ENCODE measurements around the gene RAE1.

DNA sequence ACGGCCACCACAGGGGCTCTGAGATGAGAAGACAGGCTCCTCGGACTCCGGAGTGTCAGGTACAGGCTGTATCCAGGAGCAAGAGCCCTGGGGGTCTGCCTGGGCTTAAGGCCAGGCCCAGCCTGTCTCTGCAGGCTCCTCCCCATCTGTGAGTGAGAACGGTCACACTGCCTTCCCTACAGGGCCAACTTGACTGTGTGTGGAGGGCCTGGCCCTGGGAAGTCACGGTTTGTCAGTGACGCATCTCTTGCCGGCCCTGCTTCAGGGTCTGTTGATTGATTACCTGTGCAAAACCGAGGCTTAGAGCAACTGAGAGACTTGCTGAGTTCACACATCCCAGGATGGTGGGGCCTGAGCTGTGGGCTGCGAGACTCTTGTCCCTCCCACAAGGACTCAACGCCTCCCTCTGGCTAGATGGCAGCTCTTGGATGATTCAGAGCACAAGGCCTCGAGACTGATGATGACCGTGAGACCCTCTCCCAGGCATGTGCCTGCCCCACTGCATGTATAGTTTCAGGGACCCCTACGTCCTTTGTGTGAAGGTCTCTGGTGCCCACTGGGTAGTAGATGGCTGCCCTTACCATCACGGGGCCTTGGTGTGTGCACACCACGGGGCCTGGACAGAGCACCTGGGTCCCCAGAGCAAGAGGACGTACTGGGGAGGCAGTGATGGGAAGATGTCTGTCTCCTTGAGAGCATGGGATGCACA, 46.1 kb downstream of the RAE1 start:
- TF ChIP-seq TAF1 (IDR thresholded peaks at IDR 0.05; ENCODE audit: low read depth) (no peak), MAX (IDR thresholded peaks at IDR 0.05) (no peak), EGR1 (IDR thresholded peaks at IDR 0.05) (no peak), ZBTB7A (IDR thresholded peaks at IDR 0.05; ENCODE audit: low read depth) (no peak), CREB1 (IDR thresholded peaks at IDR 0.05; ENCODE audit: low read depth) (no peak)
- TF ChIP-seq, protein P1, sequence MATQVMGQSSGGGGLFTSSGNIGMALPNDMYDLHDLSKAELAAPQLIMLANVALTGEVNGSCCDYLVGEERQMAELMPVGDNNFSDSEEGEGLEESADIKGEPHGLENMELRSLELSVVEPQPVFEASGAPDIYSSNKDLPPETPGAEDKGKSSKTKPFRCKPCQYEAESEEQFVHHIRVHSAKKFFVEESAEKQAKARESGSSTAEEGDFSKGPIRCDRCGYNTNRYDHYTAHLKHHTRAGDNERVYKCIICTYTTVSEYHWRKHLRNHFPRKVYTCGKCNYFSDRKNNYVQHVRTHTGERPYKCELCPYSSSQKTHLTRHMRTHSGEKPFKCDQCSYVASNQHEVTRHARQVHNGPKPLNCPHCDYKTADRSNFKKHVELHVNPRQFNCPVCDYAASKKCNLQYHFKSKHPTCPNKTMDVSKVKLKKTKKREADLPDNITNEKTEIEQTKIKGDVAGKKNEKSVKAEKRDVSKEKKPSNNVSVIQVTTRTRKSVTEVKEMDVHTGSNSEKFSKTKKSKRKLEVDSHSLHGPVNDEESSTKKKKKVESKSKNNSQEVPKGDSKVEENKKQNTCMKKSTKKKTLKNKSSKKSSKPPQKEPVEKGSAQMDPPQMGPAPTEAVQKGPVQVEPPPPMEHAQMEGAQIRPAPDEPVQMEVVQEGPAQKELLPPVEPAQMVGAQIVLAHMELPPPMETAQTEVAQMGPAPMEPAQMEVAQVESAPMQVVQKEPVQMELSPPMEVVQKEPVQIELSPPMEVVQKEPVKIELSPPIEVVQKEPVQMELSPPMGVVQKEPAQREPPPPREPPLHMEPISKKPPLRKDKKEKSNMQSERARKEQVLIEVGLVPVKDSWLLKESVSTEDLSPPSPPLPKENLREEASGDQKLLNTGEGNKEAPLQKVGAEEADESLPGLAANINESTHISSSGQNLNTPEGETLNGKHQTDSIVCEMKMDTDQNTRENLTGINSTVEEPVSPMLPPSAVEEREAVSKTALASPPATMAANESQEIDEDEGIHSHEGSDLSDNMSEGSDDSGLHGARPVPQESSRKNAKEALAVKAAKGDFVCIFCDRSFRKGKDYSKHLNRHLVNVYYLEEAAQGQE (IDR thresholded peaks at IDR 0.05; ENCODE audit: low read depth): no peak
